HG02798 (cell line): Measurements from ENCODE around the gene THG1L.
"Not testable (repeated sequence)": the region's sequence is repeated elsewhere in the genome, so short reads cannot be mapped to it uniquely, and the experiment has no call there.

Experiments used
- ATAC-seq: cut with Tn5 transposase; IDR thresholded peaks from one replicate; pipeline ENCODE4 v1.9.1; 2021; ENCODE audit warnings: mild to moderate bottlenecking; ENCODE audit not compliant: unreplicated experiment, poor library complexity

The THG1L gene

GRCh38 chr5:157726607-157727006, 4.6 kb upstream of the THG1L start:
- not testable (repeated sequence) for ATAC-seq

GRCh38 chr5:157727858-157728257, 3.4 kb upstream of the THG1L start:
- not testable (repeated sequence) for ATAC-seq

DNA sequence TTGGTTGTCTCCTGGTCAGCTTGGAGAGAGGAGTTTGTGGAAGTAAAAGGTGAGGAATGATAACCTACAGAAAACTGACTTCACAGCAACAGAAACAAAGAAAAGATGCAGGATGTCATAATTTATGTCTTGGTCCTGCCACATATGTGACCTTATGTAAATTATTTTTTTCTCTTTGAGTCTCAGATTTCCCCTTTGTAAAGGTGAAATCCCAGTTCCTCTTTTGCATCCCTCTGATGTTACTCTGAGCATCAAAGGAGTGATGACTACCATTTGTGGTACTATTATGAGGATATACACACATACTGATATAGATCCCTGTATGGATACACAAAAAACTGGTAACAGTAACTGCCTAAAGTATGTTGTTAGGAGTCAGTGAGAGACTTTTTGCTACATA, 1.4 kb upstream of the THG1L start:
- peak; percentile 72 for ATAC-seq

DNA sequence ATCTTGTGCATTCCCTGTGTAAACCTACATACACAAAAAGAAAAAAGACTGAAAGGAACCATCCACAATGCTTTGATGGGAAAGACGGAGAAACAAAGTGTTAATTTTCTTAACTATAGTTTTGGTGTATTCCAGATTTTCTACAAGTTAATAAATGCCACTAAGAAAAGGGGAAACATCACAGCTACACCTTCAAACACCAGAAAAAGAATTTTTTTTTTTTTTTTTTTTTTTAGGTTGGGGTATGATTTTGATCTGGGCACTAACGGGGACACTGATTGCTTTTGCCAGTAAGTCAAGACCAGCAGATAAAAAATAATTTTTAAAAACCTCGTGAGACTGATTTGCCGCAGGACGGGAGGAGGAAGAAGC, 334 bp upstream of the THG1L start:
- no peak for ATAC-seq

DNA sequence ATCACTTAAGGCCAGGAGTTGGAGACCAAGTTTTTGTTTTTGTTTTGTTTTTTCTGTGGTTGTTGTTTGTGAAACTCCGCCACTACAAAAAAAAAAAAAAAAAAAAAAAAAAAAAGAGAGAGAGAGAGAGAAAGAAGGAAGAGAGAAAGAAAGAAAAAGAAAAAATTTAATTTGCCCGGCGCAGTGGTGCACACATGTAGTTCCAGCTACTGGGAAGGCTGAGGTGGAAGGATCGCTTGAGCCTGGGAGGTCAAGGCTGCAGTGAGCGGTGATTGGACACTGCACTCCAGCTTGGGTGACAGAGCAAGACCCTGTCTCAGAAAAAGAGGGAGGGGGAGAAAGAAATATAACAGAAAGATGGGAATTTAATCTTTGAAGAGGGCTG, 902 bp downstream of the THG1L start:
- ATAC-seq, result no peak

- ATAC-seq, result no peak
These were observed 1.5 kb downstream of the THG1L start for GRCh38 chr5:157732596-157733262.

GRCh38 chr5:157734436-157734835, 3.2 kb downstream of the THG1L start:
- no peak for ATAC-seq

GRCh38 chr5:157735991-157736390, 4.8 kb downstream of the THG1L start:
- ATAC-seq, result no peak

GRCh38 chr5:157739388-157740228, 8.4 kb downstream of the THG1L start:
- no peak for ATAC-seq

DNA sequence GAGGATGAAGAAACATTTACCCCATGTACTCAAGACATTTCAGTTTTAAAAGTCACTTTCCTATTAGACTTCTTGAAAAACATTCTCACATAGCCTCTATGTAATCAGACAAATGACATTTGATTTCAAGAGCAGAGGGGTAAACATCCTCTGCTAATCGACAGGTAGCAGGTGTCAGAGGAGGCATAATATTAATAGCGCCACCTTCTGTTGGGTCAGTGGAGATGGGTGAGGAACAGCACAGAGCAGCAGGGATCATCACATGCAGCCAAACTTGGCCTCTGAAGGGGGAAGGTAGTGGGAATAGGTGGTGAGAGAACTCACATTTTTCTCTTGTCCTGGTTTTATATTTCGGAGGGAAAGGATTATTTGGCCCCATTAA, 9.0 kb downstream of the THG1L start:
- no peak for ATAC-seq

- no peak for ATAC-seq
These were observed 9.9 kb downstream of the THG1L start for GRCh38 chr5:157741131-157741530.

- ATAC-seq, result peak; percentile 95
These were observed 12.2 kb downstream of the THG1L start, which contains the start of gene LSM11 for GRCh38 chr5:157743163-157744050. TSS of gene LSM11 (plus strand) at chr5:157743712. CDS start at chr5:157743751, 39 bp downstream.

DNA sequence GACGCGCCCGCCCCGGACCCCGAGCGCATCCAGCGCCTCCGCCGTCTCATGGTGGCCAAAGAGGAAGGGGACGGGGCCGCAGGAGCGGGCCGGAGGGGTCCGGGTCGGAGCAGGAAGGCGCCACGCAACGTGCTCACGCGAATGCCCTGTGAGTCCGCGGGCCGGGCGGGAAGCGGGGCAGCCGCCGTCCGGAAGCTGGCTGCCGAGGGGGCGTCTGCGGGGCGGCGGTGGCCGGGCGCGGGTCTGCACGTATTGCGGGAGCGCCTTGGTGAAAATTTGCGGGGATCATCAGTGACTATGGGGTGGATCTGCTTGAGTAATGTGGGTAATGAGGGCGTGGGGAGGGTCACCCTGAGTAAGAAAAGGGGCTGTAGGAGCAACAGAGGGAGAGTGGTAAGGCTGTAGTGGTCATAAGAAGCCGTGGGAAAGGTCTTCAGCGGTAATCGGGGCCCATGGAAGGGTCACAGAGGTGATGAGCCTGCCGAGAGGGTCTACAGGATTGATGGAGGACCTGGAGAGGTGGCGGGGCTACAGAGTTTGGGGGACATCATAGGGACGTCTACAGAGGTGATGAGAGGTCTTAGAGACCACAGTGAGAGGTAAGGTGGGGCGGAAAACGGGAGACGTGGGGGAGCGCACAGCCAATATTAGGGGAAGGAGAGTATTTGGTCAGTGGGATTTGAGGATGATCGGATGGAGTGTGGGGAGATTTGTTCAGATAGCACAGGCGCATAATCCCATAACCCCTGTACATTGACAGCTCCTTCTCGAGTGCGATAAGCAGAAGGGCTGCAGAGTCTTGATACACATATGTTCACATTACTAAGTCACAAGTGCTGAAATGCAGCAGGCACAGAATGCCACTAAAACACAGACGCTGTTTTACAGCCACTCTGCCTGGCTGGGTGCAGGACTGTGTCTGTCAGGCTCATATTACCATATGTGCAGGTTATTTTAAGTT, 13.1 kb downstream of the THG1L start:
- no peak for ATAC-seq

DNA sequence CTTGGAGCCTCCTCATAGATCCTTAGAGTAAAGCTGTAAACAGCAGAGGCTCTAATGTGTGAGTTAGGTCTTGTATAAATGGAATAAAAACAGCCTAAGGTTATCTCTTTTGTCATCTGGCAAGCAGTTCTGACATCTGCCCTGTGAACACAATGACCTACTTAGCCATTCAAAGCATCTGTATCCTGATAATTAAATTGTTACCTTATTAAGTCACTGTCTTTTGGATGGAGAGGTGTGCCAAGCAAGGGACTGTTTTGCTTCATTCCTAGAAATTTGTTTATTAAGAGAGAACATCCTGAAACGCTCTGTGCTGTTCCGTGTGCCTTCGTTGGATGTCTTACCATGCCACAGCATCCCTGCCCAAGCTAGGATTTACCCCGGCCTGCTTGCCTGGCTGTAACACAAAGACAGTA, 13.8 kb downstream of the THG1L start:
- no peak for ATAC-seq

GRCh38 chr5:157747173-157747740, 16.0 kb downstream of the THG1L start:
- no peak for ATAC-seq

GRCh38 chr5:157747766-157748700, 16.8 kb downstream of the THG1L start:
- ATAC-seq, result no peak

- no peak for ATAC-seq
These were observed 17.7 kb downstream of the THG1L start for GRCh38 chr5:157748760-157749461.

DNA sequence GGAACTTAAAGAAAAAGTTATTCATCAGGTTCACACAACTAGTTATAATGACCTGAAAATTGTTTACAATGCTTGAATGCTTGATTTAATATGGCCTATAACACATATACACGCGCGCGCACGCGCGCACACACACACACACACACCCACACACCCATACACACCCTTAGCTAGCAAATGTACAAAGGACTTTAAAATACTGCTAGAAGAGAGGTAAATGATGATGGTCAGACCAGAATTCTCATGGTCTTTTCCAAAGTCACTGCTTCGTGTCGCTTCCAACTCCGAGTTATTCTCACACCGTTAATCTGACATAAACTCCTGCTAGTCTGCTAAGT, 18.2 kb downstream of the THG1L start:
- no peak for ATAC-seq
